Activated T-cell treated with anti-CD3 and anti-CD28 coated beads for 4 hours (primary cell): ENCODE data around the gene MORN5.
A peak's percentile ranks its signal among the peaks of the same experiment; 100 is the strongest.

ENCODE experiments used
- DNase-seq: peaks from one replicate; pipeline ENCODE4 v3.0.0-alpha.2; 2020

MORN5 gene

GRCh38 chr9:122192914-122193525, 33.3 kb downstream of the MORN5 start:
- DNase-seq, result no peak

GRCh38 chr9:122193651-122194050, 33.9 kb downstream of the MORN5 start:
- DNase-seq, result no peak

- DNase-seq, result no peak
Measured at GRCh38 chr9:122195875-122196274, 36.2 kb downstream of the MORN5 start.

- no peak for DNase-seq
Measured at GRCh38 chr9:122197426-122197825, 37.7 kb downstream of the MORN5 start.

DNA sequence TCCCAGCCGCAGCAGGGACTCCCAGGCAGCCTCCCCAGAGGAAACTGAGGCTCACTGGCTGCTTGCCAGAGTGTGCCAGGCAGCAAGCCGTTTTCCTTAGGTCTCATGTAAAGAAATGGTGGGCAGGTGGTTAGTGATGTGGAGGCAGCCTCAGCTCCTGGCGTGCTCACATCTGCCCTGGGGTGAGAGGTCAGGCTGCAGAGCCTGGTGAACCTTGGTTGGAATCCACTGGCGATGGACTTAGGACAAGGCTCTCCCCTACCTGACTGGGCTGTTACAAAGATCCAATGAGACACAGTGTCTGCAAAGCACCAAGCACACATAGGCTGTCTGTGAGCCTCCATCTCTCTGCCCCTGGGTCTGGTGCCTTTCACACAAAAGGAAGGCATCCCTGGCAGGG, 38.2 kb downstream of the MORN5 start:
- no peak for DNase-seq

- DNase-seq, result no peak
Measured at GRCh38 chr9:122200960-122201595, 41.4 kb downstream of the MORN5 start.

- no peak for DNase-seq
Measured at GRCh38 chr9:122201641-122202040, 41.9 kb downstream of the MORN5 start.

DNA sequence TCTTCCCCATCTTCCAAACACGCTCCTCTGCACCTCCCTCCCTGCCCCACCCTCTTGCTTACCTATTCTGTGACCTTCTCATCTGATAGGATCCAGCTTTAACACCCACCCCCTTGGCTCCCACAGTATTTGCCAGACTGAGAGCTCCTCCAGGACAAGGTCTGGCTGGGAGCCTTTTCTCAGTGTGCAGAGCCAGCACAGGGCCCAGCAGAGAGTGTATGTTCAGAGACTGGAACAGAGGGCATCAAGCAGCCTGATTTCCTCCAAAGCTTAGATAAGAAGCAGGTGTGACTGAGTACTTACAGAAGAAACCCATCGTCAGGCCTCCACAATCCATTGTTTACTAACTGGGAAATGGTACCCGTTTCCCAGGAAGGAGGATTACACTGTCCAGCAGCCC, 42.4 kb downstream of the MORN5 start:
- DNase-seq, result no peak

DNA sequence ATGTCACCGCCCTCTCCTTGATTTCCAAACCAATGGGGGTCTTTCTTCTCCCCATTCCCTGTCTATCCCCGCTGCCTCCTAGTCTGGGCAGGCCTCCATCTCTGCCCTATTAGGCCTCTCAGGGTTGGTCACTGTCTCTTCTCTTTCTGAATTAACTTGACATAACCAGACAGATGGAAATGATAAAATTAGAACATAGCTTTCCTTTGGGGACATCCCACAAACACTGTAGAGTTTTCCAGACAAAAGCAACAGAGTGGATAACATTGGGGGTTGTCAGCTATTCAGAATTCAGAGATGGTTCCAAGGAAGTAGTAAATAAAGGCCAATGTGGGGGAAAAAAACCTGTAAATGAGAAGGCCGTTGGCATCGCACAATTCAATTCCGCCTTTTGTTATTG, 44.3 kb downstream of the MORN5 start:
- DNase-seq, result no peak

GRCh38 chr9:122204491-122204890, 44.8 kb downstream of the MORN5 start:
- no peak for DNase-seq

DNA sequence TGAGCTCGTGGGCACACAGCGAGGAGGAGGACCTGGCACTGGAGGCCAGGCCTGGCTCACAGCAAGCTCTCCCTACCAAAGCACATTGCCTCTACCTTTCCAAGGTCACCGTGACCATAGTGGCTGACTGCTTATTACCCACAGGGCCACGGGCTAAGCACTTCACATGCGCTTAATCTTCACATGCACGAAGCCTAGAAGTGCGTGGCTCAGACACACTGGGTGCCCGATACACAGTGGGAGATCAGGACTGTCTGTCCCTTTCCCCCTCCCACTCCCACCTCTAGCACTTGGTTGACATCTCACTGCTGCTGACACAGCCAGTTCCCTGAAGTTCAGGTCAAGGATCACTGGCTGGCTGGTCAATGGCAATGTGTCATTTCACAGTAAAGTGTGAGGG, 45.5 kb downstream of the MORN5 start:
- DNase-seq, result no peak

- no peak for DNase-seq
Measured at GRCh38 chr9:122206118-122207046, 46.7 kb downstream of the MORN5 start.

DNA sequence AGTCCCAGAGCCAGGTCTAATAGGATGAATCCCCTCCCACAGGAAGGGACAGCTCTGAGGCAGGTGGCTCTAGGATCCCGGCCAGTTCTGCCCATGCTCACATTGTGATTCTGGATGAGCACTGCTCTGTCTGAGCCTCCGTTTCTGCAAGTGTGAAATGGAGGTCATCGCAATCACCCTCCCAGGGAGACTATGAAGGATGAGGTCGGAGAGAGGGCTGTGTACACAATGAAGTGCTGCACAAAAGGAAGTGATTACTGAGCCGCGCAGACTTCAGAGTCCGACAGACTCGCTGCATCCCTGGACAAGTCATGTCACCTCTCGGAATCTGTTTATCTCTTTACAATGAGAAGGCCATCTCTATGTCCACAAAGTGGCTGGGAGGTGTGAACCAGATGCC, 47.4 kb downstream of the MORN5 start:
- DNase-seq, result no peak

DNA sequence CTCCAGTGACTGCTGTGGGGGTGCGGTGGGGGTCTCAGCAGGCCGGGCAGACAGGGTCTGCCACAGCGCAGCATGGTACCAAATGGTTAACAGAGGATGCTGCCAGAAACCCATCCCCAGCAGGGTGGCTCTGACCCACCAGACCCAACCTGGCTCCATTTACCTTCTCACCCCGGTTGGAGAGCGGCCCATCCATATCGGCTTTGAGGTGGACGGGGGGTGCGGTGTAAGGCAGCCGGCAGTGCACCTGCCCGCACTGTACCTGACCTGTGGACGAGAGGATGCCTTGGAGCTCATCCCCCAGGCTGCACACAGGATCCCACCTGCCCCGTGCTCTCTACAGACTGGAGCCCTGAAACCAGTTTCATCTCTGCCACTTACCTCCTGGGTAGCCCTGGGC, 49.7 kb downstream of the MORN5 start:
- no peak for DNase-seq

- no peak for DNase-seq
Measured at GRCh38 chr9:122212473-122213004, 52.8 kb downstream of the MORN5 start.

DNA sequence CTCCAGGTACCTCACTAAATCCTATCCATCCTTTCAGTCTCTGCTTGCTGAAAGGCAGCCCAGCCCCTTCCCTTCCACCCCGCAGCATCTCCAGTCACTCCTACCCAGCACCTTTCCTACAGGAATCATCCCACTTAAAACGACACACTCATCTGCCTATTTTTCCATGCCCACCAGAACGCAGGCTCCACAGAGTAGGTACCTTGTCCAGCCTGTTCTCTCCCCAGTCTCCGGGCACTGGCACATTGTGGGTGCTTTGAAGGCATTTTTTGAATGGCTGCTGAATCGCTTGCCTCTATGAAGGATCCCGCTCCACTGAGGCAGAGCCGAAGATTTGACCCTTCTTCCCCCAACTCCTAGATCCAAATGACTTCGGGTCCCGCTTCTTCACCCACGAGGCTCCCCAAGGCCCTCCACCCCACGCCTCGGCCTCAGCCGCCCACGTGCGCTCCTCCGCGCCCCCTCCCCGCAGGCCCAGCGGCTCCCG, 53.4 kb downstream of the MORN5 start:
- no peak for DNase-seq

DNA sequence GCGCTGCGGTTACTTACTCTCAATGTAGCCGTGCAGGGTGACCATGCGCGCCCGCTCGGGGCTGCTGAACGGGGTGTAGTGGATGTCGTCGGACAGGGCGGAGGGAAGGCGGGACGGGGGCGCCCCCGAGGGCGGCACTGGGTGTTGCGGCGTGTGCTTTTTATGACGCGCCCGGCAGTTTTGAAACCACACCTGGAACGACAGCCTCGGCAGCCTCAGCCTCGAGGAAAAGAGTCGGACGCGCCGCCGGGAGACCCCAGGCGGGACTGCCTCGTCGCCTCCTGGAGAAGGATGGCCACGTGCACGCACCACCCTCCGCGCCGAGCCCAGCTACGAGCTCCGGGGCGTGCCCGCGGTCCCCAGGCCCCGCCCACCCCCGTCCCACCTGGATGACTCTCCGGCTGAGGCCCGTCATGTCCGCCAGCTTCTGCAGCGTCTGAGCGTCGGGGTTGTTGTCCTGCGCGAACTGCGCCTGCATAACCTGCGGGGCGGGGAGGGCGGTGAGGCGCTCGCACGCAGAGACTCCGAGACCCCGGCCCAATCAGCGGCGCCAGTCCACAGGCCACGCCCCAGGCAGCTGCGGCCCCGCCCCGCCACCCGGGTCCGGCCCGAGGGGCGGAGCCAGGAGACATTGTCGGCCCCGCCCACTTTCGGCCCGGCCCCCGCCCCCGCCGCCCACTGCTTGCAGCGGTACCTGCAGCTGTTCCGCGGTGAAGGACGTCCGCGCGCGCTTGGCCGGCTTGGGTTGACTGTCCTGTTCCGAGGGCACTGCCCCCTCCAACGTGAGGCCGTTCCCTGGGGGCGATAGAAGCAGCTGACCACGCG, 54.1 kb downstream of the MORN5 start:
- peak; percentile 24 for DNase-seq

DNA sequence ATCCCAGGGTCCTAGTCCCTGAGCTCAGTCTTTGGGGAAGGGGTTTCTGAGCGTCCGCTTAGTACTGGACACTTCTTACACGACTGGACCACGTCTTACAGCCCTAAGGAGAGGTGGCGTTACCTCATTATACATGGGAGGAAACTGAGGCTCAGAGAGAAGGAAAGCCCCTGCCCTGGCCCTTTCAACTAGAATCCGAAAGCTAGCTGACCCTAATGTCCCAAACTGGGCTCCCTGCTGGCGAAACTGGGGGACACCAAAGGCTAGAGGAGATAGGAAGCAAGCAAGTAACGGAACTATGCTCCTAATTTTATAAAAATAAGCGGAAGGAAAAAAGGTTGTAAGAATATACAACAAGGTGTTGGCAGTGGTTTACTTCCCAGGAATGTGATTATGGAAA, 54.8 kb downstream of the MORN5 start:
- DNase-seq, result no peak

GRCh38 chr9:122215663-122216062, 56.0 kb downstream of the MORN5 start:
- no peak for DNase-seq

GRCh38 chr9:122216138-122216797, 56.6 kb downstream of the MORN5 start:
- DNase-seq, result no peak

DNA sequence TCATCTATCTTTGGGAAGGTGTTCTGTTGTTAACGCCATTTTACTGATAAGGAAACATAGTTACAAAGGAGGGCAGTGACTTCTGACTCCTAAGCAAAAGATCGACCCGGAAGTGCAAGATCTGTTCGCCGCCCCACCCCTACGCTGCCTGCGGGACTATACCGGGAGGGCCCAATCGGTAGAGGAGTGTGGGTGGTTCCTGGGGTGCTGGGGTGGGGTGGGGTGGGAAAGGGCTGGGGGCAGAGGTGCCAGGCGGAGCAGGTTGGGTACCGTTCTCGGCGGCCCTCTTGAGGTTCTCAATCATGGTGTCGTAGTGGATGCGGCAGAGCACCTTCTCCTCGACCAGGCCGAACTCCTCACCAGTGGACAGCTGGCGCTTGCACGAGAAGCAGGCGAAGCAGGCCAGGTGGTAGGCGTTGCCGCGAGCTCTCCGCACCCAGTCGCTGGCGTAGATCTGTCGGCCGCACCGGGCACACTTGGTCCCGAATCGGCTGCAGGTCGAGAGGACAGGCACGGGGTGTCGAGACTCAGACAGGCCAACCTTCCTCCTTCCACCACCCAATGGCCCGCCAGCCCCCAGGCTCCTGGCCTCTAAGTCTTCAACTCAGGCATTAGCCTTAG, 57.2 kb downstream of the MORN5 start:
- DNase-seq, result no peak

- no peak for DNase-seq
Measured at GRCh38 chr9:122217640-122218039, 57.9 kb downstream of the MORN5 start.
